Measurements from ENCODE around the gene LRP1-AS. TPM values are rescaled to one million over a fixed set of nuclear protein-coding genes. Genes with fewer than 3 reads are reported as not detected.

Gene LRP1-AS
- total RNA-seq: not detected in 2 replicates

DNA sequence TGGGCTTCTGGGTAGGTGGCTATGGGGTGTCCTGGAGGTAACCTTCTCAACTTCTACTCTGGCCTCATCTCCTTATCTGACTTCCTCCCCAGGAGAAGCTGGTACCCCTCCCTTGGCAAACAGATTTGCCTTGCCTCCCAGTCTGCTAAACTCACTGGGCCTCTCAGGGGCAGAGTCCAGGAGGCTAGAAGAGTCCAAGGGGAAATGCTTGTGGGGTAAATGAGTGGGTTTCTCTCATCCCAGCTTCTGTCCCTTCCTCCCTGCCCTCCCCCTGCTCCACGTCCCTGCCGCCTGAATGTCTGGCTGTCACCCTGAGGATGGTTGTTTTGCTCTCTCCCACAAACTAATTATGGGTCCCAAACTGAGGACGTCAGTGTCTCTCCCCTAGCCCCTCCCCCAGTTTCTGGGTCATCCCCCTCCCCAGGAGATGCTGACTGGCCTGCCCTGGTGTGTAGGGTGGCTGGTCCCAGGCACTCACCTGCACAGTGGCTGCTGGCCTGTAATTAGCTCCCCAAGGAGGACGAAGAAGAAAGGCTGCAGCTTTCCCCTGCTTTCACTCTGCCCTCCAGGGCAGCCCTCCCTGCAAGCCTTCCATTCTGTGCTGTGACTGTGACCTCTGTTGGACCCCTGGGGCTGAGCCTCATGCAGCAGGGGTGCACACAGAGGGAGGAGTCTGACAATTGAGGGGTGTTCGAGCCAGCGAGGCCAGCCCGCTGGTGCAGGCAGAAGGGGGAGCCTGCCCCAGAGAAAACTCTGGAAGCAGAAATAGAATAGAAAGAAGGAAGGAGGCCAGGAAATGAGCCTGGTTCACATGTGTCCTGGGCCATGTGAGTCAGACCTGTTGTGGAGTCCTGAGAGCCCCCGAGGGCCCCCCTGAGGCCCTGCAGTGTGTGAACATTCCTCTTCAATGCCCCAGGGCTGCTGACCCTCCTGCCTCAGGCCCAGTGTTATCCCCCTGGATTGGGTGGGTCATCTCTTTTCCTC lies at the start of gene LRP1-AS:
TSS of gene LRP1-AS (minus strand) at position 659 of the 984 bp plus-strand sequence.
- DNase-seq: no peak

DNA sequence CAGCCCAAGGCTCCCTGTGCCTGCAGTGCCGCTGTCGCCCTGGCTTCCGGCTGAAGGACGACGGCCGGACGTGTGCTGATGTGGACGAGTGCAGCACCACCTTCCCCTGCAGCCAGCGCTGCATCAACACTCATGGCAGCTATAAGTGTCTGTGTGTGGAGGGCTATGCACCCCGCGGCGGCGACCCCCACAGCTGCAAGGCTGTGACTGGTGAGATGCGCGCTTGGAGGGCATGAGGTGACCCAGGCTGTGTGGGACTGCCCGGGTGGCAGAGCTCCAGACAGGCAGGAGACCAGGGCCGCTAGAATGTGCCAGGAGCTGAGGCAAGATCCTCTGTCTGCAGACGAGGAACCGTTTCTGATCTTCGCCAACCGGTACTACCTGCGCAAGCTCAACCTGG lies 49.5 kb upstream of the LRP1-AS start:
- DNase-seq: no peak

DNA sequence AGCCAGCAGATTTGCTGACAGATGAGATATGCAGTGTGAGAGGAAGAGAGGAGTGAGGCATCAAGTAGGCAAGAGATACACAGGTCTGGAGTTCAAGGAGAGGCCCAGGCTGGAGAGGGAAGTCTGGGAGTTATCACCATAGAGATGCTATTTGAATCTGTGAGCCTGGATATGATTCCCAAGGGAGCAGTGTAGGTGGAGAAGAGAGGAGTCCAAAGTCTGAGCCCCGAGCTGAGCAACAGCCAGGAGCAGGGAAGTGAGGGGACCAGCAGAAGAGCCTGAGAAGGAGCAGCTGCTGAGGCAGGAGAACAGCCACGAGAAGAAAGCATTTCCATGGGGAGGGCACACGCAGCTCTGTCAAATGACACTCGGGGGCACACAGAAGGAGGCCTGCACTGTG lies 49.0 kb upstream of the LRP1-AS start:
- no peak for DNase-seq

DNA sequence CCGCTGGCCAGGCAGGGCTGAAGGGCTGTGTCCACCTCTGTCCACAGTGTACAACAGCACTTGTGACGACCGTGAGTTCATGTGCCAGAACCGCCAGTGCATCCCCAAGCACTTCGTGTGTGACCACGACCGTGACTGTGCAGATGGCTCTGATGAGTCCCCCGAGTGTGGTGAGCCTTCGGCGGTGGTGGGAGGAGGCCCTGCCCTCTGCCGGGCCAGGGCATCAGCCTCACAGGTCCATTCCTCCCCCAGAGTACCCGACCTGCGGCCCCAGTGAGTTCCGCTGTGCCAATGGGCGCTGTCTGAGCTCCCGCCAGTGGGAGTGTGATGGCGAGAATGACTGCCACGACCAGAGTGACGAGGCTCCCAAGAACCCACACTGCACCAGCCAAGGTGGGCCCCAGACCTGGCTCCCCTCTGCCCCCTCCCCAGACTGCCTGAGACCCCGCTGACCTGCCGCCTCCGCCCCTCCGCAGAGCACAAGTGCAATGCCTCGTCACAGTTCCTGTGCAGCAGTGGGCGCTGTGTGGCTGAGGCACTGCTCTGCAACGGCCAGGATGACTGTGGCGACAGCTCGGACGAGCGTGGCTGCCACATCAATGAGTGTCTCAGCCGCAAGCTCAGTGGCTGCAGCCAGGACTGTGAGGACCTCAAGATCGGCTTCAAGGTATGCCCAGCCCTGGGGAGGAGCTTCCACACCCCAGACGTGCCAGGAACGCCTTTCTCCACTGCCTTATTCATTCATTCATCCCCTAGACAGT lies 48.4 kb upstream of the LRP1-AS start:
- DNase-seq: no peak

DNA sequence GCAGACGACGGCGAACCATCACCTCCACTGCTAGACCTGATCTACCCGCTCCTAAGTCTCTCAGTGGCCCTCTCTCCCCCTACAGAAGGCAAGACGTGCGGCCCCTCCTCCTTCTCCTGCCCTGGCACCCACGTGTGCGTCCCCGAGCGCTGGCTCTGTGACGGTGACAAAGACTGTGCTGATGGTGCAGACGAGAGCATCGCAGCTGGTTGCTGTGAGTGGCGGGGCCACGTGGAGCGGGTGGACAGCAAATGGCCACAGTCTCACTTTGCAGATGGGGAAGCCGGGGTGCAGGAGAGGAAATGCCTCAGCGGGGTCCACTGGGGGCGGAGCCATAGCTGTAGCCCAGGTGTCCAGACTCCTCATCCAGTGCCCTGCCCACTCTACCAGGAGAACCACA lies 47.8 kb upstream of the LRP1-AS start:
- no peak for DNase-seq

DNA sequence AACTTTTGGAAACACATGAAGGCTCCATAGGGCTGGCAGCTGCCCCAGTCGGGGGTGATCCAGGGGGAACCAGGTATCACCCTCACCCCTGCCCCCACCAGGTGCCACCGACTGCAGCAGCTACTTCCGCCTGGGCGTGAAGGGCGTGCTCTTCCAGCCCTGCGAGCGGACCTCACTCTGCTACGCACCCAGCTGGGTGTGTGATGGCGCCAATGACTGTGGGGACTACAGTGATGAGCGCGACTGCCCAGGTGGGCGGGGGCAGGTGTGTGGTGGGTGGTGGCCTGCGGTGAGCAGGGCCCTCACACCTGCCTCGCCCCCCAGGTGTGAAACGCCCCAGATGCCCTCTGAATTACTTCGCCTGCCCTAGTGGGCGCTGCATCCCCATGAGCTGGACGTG lies 46.8 kb upstream of the LRP1-AS start:
- DNase-seq: no peak

DNA sequence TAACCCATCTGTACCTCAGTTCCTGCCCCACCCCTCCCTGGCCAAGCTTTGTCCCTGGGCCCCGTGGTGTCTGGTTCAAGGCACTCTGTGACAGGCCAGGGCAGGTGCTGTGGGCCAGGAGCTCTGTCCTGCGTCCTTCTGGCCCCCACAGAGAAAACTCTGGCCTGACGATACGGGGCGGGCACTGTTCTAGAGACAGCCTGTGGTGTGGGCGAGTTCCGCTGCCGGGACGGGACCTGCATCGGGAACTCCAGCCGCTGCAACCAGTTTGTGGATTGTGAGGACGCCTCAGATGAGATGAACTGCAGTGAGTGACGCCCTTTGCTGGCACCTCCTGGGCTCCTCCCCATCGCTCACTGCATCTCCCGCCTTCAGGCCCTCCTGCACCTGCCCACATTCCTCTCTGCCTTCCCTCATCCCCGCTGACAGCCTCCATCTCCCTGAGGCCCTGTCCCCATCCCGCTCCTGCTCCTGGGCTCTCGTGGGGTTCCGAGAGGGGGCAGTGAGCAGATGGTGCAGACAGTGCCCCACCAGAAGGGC lies 46.4 kb upstream of the LRP1-AS start:
- DNase-seq: no peak

DNA sequence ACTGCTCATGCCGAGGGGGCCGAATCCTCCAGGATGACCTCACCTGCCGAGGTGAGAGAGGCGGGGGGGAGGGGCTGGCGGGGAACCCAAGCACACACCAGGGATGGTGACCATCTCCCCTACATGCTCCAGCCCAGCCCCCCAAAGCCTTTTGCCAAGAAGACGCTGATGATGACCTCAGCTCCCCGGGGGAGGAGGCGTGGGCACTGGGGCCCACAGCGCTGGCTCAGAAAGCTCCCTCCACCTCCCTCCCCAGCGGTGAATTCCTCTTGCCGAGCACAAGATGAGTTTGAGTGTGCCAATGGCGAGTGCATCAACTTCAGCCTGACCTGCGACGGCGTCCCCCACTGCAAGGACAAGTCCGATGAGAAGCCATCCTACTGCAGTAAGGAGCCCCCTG lies 45.5 kb upstream of the LRP1-AS start:
- no peak for DNase-seq

DNA sequence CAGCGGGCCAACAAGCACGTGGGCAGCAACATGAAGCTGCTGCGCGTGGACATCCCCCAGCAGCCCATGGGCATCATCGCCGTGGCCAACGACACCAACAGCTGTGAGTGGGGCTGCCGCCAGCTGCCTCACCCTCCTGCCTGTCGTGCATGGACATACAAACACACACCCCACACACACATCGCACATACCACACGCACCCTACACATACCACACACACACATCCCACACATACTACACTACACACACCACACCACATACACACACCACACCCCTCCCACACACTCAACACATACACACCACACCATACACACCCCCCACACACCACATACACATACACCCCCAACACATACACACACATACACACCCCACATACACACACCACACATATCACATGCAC lies 44.0 kb upstream of the LRP1-AS start:
- no peak for DNase-seq

DNA sequence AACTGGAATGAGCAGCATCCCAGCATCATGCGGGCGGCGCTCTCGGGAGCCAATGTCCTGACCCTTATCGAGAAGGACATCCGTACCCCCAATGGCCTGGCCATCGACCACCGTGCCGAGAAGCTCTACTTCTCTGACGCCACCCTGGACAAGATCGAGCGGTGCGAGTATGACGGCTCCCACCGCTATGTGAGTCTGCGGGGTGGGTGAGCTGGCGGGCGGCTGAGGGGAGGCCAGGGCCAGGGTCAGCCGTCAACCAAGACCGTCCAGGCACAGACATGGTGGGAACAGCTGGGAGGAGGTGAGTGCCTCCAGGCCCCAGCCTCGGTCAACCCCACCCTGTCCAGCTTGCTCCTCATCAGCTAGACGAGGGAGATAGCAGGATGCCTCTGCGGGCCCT lies 43.4 kb upstream of the LRP1-AS start:
- DNase-seq: no peak

DNA sequence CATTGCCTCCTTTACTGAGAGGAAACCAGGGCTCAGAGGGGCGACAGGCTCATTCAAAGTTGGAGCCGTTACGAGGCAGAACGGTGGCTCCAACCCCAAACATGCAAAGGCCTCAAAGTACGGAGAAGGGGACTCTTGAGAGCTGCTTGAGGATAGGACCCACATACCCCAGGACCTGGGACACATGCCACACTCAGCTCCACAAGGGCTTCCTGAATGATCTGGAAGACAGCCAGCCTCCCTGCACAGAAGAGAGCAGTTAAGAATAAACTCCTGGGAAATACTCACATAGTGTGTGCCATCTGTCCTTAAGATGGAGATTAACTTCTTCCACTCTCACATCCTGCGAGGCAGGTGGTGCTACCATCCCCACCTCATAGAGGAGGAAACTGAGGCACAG lies 42.6 kb upstream of the LRP1-AS start:
- peak; percentile 47 for DNase-seq

DNA sequence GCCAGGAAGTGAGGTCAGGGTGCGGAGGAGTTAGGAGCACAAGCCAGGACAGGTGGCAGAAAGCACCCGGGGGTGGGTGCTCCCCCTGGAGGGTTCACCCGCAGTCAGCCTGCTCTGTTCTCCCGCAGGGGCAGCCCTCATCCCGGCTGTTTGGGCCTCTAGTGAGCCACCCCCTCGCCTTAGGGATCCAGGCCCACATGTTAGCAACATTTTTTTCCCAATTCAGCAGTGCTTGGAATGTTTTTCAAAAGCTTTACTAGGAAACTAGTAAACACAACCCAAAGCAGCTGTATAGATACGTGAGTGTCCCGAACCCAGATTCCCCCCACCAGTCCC lies 40.6 kb upstream of the LRP1-AS start:
- no peak for DNase-seq

DNA sequence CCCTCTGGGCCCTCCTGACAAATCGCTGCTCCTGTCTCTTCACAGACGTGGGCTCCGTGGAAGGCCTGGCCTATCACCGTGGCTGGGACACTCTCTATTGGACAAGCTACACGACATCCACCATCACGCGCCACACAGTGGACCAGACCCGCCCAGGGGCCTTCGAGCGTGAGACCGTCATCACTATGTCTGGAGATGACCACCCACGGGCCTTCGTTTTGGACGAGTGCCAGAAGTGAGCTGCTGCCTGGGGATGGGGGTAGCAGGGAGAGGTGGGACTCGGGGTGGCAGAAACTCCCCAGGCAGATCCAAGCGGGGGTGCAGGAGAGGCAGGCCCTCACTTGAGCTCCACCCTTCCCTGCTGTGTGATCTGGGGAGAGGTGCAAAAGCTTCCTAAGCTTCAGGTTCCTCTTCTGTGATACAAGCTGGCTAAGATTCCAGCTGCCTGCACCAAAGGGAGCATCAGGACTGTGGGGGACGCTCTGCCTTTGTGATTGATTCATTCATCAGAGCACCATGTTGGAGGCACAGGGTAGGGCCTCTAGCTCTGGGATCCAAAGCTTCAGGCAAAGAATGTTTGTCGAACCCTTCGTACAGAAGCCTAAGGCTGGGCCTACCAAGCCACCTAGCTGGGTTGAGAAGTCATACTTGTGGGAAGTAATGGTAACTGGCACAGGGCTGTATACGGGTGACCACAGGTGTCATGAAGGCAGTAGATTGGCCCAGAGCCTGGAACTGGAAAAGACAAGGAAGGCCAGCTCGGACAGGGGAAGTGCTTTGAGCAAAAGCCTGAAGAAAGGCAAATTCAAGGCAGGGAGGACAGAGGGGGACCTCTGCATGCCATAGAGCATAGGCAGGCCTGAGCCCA lies 40.0 kb upstream of the LRP1-AS start:
- DNase-seq: no peak

DNA sequence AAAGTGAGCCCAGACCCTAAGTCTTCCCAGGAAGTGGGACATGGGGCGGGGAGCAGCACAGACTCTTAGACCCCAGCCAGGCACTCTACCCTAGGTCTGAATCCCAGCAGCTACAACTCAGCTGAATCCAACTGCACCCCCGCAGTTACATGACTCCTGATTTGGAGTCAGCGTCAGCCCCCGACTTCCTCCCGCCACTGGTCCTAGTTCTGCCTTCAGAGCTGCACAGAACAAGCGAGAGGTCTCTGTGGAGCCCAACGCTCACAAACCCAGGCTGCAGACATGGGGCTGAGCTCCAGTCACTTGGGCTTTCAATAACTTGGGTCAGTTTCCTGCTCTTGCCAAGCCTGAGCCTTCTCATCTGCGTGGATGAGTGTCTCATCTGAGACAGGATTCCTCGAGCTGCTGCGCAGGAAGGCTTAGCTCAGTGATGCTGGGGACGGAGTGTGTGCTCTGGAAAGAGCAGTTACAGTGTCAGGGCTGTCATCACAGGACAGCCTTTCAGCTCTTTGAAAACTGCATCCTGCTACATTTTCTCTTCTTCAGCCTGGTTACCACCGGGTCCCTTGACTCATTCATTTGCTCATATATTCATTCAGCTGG lies 38.6 kb upstream of the LRP1-AS start:
- no peak for DNase-seq

DNA sequence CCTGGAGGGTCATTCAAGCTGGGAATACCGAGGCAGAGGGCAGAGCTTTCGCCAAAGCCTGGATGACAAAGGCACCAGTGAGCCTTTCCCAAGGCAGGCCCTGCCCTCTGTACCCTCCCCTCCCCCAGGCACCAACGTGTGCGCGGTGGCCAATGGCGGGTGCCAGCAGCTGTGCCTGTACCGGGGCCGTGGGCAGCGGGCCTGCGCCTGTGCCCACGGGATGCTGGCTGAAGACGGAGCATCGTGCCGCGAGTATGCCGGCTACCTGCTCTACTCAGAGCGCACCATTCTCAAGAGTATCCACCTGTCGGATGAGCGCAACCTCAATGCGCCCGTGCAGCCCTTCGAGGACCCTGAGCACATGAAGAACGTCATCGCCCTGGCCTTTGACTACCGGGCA lies 38.0 kb upstream of the LRP1-AS start:
- no peak for DNase-seq

DNA sequence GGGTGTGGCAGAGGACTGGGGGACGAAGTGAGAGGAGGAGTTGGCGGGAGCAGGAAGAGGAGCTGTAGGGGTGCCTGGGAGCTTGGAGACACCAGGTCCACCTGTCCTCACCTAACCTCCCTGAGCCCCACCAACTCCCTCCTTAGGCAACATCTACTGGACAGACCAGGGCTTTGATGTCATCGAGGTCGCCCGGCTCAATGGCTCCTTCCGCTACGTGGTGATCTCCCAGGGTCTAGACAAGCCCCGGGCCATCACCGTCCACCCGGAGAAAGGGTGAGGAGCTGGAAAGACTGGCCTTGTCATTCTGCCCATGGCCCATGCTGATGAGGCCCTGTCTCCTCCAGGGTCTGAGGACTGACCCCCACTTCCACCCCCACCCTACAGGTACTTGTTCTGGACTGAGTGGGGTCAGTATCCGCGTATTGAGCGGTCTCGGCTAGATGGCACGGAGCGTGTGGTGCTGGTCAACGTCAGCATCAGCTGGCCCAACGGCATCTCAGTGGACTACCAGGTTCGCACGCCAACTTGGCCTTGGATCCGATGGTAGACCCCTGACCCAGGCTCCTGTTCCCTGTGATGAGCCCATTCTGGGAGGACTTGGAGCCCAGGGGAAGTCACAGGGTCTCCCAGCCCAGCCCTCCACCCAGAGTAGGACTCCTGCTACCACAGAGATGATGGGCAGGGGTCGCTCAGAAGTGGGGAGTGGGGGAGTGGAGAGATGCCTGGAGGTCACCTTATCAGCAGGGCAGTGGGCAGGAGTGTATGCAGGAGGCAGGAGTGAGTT lies 36.7 kb upstream of the LRP1-AS start:
- DNase-seq: no peak

DNA sequence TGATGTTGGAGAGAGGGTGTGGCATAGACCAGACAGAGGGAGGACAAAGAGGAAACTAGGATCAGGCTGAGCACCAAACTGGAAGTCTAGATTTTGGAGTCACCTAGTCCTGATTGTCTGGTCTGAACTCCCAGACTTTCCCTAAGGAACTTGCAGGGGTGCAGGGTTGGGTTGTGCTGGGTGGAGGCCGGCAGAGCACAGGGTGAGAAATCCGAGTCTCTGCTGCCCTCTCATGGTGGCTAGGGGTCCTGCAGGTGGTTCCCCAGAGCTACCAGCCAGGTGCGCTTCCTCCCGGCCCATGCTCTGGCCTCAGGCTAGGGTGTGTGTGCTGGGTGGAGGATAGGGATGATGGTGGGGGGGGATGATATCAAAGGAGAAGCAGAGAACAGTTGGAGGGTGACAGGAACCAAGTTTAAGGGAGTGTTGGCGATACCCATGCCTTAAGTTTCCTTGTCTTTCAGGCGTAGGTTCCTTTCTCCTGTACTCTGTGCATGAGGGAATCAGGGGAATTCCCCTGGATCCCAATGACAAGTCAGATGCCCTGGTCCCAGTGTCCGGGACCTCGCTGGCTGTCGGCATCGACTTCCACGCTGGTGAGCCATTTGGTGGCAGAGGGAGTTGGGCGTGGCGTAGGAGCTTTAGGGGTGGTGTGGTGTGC lies 35.6 kb upstream of the LRP1-AS start:
- peak; percentile 77 for DNase-seq

DNA sequence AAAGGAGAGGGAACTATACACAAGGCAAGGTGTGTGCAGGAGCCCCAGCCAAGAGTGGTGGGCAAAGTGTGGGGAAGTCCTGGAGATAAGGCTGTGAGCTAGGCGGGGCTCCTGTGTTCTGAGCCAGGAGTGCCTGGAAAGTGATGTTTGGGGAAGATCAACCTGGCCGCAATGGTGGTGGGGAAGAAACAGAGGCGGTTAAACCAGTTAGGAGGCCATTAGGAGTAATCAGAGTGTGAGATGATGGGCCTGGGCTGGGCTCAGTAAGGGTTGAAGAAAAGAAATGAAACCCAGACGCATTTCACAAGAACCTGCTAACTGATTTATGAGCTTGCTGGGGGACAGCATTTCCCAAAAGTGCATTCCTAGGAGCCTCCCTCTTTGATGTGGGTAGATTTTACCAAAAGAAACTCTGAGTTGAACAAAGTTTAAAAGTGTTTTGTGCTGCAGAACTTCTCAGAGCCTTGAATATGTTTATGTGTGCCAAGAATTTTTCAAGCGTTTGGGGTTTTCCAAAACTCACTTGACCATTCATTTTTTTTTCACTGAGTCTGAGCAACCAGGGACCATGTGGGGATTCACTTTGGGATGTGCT lies 34.2 kb upstream of the LRP1-AS start:
- DNase-seq: no peak

DNA sequence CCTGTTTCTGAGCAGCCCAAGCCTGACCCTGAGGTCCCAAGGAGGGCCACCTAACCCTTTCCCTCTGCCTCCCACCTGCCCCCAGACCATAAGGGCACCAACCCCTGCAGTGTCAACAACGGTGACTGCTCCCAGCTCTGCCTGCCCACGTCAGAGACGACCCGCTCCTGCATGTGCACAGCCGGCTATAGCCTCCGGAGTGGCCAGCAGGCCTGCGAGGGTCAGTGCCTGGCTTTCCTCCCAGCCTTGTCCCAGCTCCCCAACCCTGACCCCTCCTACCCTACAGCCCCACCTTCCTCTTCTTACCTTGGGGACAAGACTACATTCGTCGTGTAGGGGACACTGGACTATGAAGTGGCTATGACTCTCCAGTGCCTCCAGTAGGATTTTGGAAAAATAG lies 33.7 kb upstream of the LRP1-AS start:
- DNase-seq: no peak

DNA sequence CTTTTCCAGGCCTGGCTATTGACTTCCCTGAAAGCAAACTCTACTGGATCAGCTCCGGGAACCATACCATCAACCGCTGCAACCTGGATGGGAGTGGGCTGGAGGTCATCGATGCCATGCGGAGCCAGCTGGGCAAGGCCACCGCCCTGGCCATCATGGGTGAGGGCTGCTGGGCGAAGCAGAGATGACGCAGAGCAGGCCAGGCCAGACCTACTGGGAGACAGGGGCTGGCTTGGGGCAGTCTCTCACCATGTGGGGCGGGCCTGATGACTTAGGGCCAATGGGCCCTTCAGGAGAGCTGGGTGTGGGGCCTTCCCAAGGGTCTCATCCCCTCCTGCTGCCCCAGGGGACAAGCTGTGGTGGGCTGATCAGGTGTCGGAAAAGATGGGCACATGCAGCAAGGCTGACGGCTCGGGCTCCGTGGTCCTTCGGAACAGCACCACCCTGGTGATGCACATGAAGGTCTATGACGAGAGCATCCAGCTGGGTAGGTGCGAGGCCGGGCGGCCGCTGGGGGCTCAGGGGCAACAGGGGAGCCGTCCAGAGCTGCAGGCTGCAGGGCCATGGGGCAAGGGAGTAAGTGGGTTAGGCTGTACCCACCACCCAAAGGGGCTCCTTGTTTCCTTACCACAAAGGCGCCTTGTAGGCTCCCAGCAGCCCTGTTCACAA lies 33.0 kb upstream of the LRP1-AS start:
- DNase-seq: no peak
